Measurements from ENCODE around the gene B3GALT6. TPM values are rescaled to one million over a fixed set of nuclear protein-coding genes. Genes with fewer than 3 reads are reported as not detected.

The B3GALT6 gene
- polyA plus RNA-seq, 3 donors = 1.9 to 8.8 (median 7.2) TPM

DNA sequence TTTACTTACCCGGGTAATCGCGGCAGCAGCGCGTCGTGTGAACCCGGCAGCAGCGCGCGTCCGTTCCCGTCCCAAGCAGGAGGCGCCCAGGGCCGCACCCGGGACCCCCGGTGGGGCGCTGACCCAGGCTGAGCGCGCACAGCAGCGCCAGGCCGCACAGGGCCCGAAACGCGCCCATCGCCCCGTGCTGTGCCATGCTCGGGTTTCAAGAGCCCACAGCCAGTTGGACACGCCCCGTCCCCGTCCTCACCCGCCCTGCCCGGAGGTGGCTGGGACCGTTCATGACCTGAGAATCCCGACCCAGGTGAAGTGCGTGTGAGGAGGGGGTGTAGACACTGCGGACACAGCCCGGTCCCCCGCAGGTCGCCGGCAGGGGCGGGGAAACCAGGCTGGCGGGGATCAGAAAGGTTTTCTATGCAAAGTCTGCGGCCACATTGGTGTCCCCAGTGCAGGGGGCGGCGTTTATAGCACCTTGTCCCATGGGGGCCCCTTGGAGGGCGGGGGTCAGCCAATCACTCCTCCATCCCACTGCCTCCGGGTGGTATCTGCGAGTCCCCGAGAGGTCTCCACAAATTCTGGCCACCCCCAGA, 25.6 kb upstream of the B3GALT6 start, which contains the start of gene TNFRSF18:
Gene TNFRSF18, minus strand, starts transcription at position 217 of the 590 bp plus-strand sequence. Its CDS starts 21 bp downstream, at position 196.
- TF ChIP-seq, protein P1, sequence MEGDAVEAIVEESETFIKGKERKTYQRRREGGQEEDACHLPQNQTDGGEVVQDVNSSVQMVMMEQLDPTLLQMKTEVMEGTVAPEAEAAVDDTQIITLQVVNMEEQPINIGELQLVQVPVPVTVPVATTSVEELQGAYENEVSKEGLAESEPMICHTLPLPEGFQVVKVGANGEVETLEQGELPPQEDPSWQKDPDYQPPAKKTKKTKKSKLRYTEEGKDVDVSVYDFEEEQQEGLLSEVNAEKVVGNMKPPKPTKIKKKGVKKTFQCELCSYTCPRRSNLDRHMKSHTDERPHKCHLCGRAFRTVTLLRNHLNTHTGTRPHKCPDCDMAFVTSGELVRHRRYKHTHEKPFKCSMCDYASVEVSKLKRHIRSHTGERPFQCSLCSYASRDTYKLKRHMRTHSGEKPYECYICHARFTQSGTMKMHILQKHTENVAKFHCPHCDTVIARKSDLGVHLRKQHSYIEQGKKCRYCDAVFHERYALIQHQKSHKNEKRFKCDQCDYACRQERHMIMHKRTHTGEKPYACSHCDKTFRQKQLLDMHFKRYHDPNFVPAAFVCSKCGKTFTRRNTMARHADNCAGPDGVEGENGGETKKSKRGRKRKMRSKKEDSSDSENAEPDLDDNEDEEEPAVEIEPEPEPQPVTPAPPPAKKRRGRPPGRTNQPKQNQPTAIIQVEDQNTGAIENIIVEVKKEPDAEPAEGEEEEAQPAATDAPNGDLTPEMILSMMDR (IDR thresholded peaks at IDR 0.05) = no peak
- H4K20me1 ChIP-seq (ENCODE audit: insufficient read depth, low read length) = no peaks in the 10 kb centered on the region
- no peaks in the 10 kb centered on the region for H3K36me3 ChIP-seq (replicated peaks in 1 of 2; ENCODE audit: control insufficient read depth in 1 of 2, insufficient read depth in 2 of 2, low read length in 2 of 2)
- H3K27me3 Mint-ChIP-seq (ENCODE audit: low read depth in 3 of 3) = peaks cover 39 to 69% (median 48%) of the 10 kb centered on the region in 3 donors
- H3K27ac ChIP-seq (ENCODE audit: low read depth in 1 of 2, low read length in 2 of 2) = no peak within 1 kb of the TSS
- H3K4me1 Mint-ChIP-seq = peaks cover 5% of the 10 kb centered on the region
- no peak for DNase-seq
- peaks cover 0 to 1% of the 10 kb centered on the region in 2 donors for H3K36me3 Mint-ChIP-seq
- peak within 1 kb of the TSS in 1 of 2 donors; percentile 70 for H3K4me3 Mint-ChIP-seq
- 7% methylated on average over 49 of the region's 49 CpGs for WGBS (ENCODE audit: insufficient coverage)
- H3K79me2 ChIP-seq (ENCODE audit: insufficient read depth, low read length) = no peaks in the 10 kb centered on the region
- no peak within 1 kb of the TSS for H3K4me2 ChIP-seq (replicated peaks; ENCODE audit: extremely low read depth, low read length, poor library complexity, severe bottlenecking)
- H3K9me3 ChIP-seq (replicated peaks in 1 of 2; ENCODE audit: control insufficient read depth in 1 of 2, insufficient read depth in 1 of 2, low read length in 2 of 2) = no peaks in the 10 kb centered on the region
- H3K4me3 ChIP-seq (replicated peaks in 1 of 3; ENCODE audit: low read depth in 2 of 3, low read length in 3 of 3) = no peak within 1 kb of the TSS
- H2AFZ ChIP-seq (ENCODE audit: insufficient read depth, low read depth, low read length, poor library complexity, severe bottlenecking) = no peak within 1 kb of the TSS
- intact Hi-C loops (cut with micrococcal nuclease) = no loop called here
- no peaks in the 10 kb centered on the region for H3K4me1 ChIP-seq (ENCODE audit: control insufficient read depth in 1 of 2, insufficient read depth in 2 of 2, low read length in 2 of 2)
- peak within 1 kb of the TSS in 1 of 7 donors; percentile 50 for H3K27ac Mint-ChIP-seq
- peaks cover 7 to 48% of the 10 kb centered on the region in 2 donors for H3K27me3 ChIP-seq (ENCODE audit: control insufficient read depth in 2 of 2, insufficient read depth in 2 of 2, low read length in 2 of 2)
- H3K9me3 Mint-ChIP-seq = peaks cover 0 to 3% (median 2%) of the 10 kb centered on the region in 7 donors
- no peak within 1 kb of the TSS for H3K9ac ChIP-seq (ENCODE audit: insufficient read depth, low read length, poor library complexity, severe bottlenecking)

DNA sequence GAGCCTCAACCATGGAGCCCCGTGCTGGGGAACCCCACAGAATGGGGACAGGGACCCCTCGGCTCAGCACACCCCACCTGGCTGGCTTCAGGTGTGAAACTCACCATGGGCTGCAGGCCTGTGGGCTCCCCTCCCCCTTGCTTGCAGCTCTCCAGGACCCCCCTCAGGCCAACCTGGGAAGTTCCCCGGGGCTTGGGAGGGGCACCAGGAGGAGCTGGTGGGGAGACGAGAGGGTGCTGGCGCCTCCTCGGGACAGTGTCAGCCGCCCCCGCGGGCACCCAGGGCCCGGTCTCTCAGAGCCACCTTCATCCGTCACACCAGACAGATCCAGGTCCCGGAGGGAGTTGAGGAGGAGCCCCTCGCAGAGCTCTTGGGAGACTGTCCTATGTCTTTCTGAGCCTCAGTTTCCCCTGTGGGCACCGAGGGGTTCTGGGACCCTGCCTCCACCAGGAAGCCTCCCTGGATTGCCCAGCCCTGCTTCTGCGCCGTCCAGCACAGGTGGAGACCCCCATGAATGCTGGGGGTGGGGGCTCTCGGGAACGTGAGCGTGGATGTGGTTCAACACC, 25.0 kb upstream of the B3GALT6 start:
- 51% methylated on average over 14 of the region's 19 CpGs for WGBS (ENCODE audit: insufficient coverage)
- Histone ChIP-seq H3K4me1 (ENCODE audit: control insufficient read depth in 1 of 2, insufficient read depth in 2 of 2, low read length in 2 of 2) (no peaks in the 10 kb centered on the region), H3K9me3 (replicated peaks in 1 of 2; ENCODE audit: control insufficient read depth in 1 of 2, insufficient read depth in 1 of 2, low read length in 2 of 2) (no peaks in the 10 kb centered on the region), H3K79me2 (ENCODE audit: insufficient read depth, low read length) (no peaks in the 10 kb centered on the region), H3K9ac (ENCODE audit: insufficient read depth, low read length, poor library complexity, severe bottlenecking) (no peak overlapping the region), H3K27me3 (ENCODE audit: control insufficient read depth in 2 of 2, insufficient read depth in 2 of 2, low read length in 2 of 2) (peaks cover 7 to 48% of the 10 kb centered on the region in 2 donors), H3K27ac (ENCODE audit: low read depth in 1 of 2, low read length in 2 of 2) (no peak overlapping the region), H3K36me3 (replicated peaks in 1 of 2; ENCODE audit: control insufficient read depth in 1 of 2, insufficient read depth in 2 of 2, low read length in 2 of 2) (no peaks in the 10 kb centered on the region), H2AFZ (ENCODE audit: insufficient read depth, low read depth, low read length, poor library complexity, severe bottlenecking) (no peak overlapping the region), H4K20me1 (ENCODE audit: insufficient read depth, low read length) (no peaks in the 10 kb centered on the region), H3K4me3 (replicated peaks in 1 of 3; ENCODE audit: low read depth in 2 of 3, low read length in 3 of 3) (no peak overlapping the region), H3K4me2 (replicated peaks; ENCODE audit: extremely low read depth, low read length, poor library complexity, severe bottlenecking) (no peak overlapping the region)
- Mint-ChIP-seq H3K9me3 (peaks cover 0 to 3% (median 2%) of the 10 kb centered on the region in 7 donors), H3K36me3 (peaks cover 0 to 1% of the 10 kb centered on the region in 2 donors), H3K27me3 (ENCODE audit: low read depth in 3 of 3) (peaks cover 41 to 71% (median 50%) of the 10 kb centered on the region in 3 donors), H3K4me1 (peaks cover 5% of the 10 kb centered on the region), H3K4me3 (peak overlapping the region in 1 of 2 donors; percentile 70), H3K27ac (peak overlapping the region in 1 of 7 donors; percentile 50)
- intact Hi-C loops (cut with micrococcal nuclease) = no loop called here
- no peak for DNase-seq
- TF ChIP-seq, protein P1 (IDR thresholded peaks at IDR 0.05) = no peak

Data from CD14-positive monocyte (primary cell).